Activated CD4-positive, CD25-positive, alpha-beta regulatory T cell treated with anti-CD3 and anti-CD28 coated beads, Interleukin-2, amount 50 U/mL, for 72 hours (primary cell): ENCODE data around the gene EEA1.

Experiments
- DNase-seq: peaks from one replicate; pipeline ENCODE4 v3.0.0; 2021

Gene EEA1

DNA sequence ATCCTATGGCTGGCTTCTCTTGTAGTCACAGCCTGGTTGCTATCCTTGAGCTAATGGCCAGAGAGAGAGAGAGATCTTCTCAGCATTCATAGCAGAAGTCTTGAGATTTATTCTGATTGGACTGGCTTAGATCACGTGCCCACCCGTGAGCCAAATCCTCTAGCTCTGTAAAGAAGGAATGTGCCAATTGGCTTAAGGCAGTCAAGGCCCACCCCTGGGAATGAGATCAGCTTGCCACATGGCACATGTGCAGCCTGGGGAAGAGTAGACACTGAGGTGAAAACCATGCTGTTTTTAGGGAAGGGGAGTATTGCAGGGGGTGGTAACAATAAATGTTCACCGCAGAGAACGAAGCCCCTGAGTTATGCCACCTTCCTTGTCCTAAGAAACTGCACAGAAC is 190.0 kb downstream of the EEA1 start:
- DNase-seq: no peak

DNA sequence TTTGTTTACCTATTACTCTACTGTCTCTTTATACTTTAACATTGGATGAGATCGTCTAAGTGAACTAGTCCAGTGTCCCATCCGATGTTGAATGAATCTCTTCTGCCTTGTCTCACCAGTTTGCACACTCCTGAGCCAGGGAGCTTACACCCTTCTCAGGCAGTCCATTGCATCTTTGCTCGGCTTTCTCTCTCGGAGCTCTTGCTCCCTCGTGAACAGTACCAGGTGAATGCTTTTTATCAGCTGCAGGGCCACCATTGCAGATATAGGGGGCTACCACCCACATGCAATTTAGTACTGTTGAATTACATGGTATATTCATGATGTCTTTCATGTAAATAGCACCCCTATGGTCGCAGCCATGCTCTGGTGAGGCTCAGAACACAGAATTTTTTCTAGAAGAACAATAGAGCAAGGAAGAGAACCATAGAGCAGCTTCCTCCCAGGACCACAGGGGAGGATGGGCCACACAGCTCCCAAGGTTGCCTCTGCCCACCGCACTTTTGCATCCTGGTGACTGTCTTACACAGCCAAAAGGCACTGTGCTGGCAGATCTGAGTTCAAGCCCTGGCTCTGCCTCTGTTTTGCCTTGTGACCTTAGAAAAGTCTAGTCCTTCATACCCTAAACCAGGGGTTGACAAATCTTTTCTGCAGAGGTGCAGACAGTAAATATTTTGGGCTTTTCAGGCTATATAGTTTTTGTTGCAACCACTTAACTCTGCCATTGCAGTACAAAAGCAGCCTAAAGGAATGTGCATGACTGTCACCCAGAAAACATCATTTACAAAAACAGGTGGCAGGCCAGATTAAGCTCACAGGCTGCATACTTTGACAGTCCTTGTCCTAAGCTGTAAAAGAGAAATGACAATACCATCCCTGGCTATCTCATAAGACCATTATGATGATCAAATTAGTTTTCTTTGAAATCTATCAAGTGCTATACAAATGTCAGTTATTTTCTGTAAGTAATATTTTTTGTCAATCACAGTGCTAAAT is 190.9 kb downstream of the EEA1 start:
- DNase-seq: no peak

DNA sequence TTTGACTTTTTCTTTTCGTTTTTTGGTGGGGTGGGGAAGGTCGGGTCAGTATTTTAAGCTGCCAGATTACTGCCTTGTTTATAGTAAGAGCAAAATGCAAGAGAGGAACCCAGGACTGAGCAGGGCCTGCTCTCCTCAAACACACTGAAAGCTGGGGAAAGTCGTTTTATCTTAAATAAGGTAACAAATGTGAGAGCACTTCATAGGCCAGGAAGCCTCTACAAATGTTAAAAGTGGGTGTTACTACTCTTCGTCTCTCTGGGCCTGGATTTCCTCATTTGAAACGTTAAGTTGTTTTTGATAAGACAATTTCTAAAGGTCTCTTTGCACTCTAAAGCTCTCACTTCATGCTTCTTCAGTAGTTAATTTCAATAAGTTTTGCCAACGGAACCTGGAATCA is 192.5 kb downstream of the EEA1 start:
- DNase-seq: no peak

DNA sequence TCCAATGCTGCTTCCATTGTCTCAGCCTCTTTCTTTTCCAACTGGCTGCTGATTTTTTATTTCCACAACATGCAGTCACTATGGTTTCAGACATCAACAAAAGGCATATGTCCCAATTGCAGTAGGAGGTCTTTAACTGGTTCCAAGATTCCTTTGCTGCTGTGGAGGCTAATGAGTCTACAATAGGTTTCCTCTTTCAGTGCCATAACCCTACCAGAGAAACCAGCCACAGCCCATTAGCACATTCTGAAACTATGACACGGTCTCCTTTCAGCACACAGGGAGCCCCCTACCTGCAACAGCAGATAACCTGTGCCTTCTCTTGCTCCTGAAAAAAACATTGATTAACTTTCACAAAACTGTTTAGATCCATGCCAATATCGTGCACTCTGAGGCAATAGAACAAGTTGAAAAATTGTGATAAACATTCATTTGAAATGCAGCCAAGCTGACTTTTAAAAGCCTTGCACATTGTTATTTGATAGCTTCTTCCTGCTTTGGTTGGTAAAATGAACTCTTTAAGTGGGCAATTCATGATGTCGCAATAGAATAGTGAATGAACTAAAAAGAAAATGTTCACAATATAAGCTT is 193.9 kb downstream of the EEA1 start:
- DNase-seq: no peak

DNA sequence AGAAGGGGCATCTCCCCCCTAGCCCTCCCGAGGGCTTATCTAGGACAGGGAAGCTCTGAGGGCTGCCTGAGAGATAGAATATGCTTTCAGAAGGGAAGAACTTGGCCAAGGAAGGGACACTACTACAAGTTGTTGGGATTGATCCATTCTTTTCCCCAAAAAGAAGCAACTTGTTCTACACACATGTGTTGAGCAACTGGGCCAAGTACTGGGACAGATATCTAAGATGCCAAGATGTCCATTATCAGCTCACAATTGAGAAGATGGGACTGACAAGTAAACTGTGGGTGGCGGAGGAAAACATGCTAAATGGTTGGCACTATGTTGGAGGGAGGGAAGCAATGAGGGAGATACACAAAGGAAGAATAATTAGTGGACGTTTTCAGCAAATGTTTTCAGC is 195.4 kb downstream of the EEA1 start:
- DNase-seq: no peak

DNA sequence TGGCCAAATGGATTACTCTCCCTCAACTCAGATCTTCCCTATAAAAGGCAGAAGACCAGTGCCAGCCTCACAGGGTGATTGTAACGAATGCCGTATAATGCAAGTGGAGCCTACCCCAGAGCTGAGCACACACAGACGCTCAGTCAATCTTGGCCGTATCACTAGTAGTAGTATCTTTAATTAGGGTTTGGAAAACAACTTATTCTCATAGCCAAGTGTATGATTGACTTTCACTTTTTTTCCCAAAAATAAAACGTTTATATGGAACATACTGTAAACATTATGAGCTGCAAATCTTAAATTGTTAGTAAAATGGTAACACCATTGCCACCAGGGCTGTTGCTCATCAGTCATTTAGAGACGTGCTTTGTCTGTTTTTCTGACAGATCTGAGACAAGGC is 195.9 kb downstream of the EEA1 start:
- no peak for DNase-seq

DNA sequence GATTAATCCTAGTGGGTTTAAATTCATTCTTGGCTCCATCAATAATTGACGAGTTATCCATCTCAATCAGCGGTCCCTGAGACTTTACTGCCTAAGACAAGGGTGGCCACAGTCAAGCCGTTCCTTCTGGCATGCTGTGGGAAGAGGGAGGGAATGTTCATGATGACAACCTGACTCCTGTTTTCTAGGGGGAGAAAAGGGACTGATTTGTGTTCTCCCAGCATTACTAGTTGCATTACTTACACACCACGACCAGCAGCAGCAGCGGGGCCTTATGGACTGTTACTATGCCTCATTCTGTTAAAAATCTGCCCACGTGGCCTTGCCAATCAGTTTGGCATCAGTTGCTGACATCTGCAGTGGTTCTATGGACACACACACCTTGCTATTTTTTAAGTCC is 196.4 kb downstream of the EEA1 start:
- no peak for DNase-seq

DNA sequence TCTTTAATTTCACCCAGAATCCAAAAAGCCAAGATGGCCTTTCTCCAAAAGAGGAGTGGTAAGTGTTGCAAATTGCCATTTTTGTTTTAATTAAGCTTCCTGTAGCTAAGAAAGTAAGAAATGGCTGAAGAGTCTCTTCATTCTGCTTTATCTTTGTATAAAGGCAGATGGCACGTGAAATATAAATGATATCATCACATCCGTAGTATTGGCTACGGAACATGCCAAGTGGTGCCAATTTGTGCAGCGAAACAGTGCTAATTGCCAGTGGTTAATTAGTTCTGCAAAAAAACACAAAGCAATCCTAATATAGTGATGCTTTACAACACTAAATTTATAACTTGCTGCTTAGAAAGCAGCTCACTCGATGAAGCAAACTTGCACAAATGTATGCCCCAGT is 196.9 kb downstream of the EEA1 start:
- no peak for DNase-seq

DNA sequence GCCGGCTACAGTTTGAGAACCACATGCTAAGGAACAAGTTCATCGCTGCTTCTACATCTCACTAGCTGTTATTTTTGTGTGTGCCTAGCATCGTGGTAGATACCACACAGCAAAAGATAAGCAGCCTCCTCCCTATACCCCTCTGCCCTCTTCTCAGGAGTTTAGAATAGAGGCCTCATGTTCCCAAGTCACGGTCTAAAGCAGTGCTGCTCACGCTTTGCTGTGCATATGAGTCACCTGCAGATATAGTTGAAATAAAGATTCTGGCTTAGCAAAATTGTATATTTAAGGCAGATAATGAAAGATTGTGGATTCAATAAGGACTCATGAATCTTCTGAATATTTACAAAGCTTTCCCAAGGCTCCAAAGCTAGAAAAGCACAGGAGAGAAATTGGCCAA is 198.3 kb downstream of the EEA1 start:
- no peak for DNase-seq

DNA sequence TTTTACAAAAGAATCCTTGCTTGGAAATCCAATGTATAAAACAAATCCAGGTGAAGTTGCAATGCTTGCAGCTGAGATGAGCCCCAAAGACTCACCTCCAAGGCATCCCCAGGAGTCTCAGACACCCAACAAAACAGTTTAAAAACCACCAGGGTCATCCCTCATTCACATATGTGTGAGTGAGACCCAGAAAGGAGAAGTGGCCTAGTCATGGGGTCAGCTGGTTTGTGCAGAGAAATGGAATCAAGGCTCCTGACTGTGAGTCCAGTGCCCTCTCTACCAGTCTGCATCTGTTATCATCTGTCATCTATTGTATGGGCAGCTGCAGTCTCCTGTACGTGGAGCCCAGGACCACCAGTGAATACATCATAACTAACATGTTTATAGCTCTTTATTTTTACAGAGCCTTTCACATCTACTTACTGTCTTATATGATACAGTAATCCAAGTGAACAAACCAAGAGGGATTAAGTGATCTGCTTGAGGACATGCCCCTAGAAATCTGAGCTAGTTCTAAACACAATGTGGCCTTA is 199.3 kb downstream of the EEA1 start:
- DNase-seq: no peak

DNA sequence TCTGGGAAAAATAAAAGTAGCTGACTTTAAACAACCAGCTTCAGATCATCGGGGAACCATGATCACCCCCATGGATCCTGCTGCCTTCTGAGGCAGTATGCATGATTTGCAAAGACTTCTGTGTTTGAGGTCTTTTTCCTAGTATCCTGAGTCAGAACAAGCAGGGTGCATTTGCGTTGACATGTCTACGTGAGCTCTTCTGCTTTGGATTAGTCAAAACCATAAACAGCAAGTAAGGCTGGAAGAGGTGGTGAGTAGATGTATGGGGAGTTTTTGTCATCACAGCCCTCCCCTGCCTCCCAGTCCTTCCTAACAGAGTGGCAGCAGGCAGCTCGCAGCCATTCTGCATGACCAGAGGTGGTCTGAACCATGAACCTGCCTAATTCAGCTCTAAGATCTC is 202.2 kb downstream of the EEA1 start:
- no peak for DNase-seq

DNA sequence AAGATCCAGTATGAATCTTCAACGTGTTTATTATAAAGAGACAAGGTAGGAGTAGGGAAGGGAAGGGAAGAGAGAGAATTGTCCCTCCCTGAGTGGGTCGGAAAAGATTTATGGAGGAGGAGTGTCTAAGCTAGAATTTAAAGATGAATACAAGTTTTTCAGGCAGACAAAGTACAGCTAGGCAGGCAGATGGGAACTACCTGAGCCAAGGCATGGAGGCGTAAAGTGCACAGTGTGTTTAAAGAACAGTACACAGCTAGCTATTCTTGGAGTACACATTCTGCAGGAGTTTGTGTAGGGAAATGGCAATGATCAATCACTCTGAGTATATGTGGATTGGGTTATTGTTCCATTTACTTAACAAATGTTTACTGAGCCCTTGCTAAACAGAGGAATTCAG is 206.2 kb downstream of the EEA1 start:
- DNase-seq: no peak

DNA sequence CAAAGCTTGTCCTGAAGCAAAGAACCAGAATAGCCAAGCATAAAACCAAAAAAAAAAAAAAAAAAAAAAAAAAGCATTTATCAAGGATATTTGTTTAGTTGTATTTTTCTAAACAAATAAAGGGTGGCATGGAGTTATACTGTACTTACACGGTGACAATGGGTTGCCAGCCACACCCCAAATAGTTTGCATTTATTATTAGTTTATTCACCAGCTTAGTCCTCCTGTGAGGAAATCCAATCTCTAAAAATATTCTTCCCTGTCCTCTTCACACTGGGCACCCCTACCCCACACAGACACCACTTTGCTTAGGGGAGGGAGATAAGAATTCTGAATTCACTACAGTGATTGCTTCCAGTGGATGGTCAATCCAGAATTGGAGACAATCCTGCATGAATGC is 207.4 kb downstream of the EEA1 start:
- no peak for DNase-seq

DNA sequence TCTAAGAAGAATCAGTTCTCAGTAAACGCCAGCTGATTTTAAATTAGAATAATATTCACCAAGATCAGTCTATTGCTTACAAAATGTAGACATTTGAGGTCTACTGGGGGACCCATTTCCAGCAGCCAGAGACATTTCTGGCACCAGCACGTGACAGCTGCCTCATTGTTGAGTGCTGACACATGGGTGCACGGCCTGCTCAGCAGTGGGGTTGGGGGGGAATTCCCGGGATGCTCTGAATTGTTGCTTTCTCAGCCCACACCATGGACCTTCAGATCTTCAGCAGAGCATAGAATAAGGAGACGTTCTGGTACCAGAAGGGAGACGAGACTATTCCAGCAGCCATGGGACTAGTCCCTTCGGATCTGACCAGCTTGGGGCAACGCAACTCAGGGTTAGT is 208.0 kb downstream of the EEA1 start:
- no peak for DNase-seq
